Progenitor cell of endocrine pancreas (in vitro differentiated cells): Measurements from ENCODE around the gene ZNF445. TPM values are rescaled to one million over a fixed set of nuclear protein-coding genes. Genes with fewer than 3 reads are reported as not detected.

Source experiments
- DNase-seq: peaks from one replicate; pipeline ENCODE4 v3.0.0; 2021; ENCODE audit warnings: low spot score; ENCODE audit not compliant: unreplicated experiment
- H3K27ac Mint-ChIP-seq: 2 replicates; pipeline ENCODE4 v1.8.0; 2021; ENCODE audit warnings: mild to moderate bottlenecking, moderate library complexity, mixed read lengths
- H3K27me3 Mint-ChIP-seq: 2 replicates; pipeline ENCODE4 v1.8.0; 2021; ENCODE audit warnings: mixed read lengths
- H3K36me3 Mint-ChIP-seq: 2 replicates; pipeline ENCODE4 v1.8.0; 2022; ENCODE audit warnings: mixed read lengths; ENCODE audit not compliant: insufficient read depth
- H3K4me1 Mint-ChIP-seq: 2 replicates; pipeline ENCODE4 v1.8.0; 2021; ENCODE audit warnings: low read depth, mixed read lengths
- H3K4me3 Mint-ChIP-seq: 2 replicates; pipeline ENCODE4 v1.8.0; 2021; ENCODE audit warnings: low read depth, mild to moderate bottlenecking, moderate library complexity, mixed read lengths
- H3K9me3 Mint-ChIP-seq: 2 replicates; pipeline ENCODE4 v1.8.0; 2021; ENCODE audit warnings: low read depth, mixed read lengths
- CTCF ChIP-seq: fragments of 200-600 bp; sonication (generic); IDR thresholded peaks from one replicate; pipeline ENCODE4 v1.5.0; 2021; ENCODE audit warnings: antibody characterized with exemption, mild to moderate bottlenecking; ENCODE audit not compliant: unreplicated experiment
- total RNA-seq: library from RNA; stranded (reverse); gene quantifications from 2 replicates; pipeline ENCODE4 v1.2.1, GENCODE V29; 2021

ZNF445 gene
- total RNA-seq, 1 donor from 2014 or later = 64.0 TPM

GRCh38 chr3:44499149-44499898 is 21.9 kb upstream of the ZNF445 start:
- H3K27me3 Mint-ChIP-seq = no peaks in the 10 kb centered on the region
- H3K4me1 Mint-ChIP-seq = no peaks in the 10 kb centered on the region
- DNase-seq = no peak
- peaks cover 49% of the 10 kb centered on the region for H3K9me3 Mint-ChIP-seq
- peaks cover 78% of the 10 kb centered on the region for H3K36me3 Mint-ChIP-seq
- H3K4me3 Mint-ChIP-seq = no peak overlapping the region
- no peak overlapping the region for H3K27ac Mint-ChIP-seq
- TF ChIP-seq CTCF = no peak

- Mint-ChIP-seq H3K9me3 (peaks cover 33% of the 10 kb centered on the region), H3K27me3 (no peaks in the 10 kb centered on the region), H3K4me1 (no peaks in the 10 kb centered on the region), H3K27ac (no peak overlapping the region), H3K4me3 (no peak overlapping the region), H3K36me3 (peaks cover 70% of the 10 kb centered on the region)
- DNase-seq = no peak
- no peak for TF ChIP-seq CTCF
Observed at GRCh38 chr3:44495636-44496415, 18.4 kb upstream of the ZNF445 start.

GRCh38 chr3:44492496-44492895 is 15.0 kb upstream of the ZNF445 start:
- H3K36me3 Mint-ChIP-seq = peaks cover 57% of the 10 kb centered on the region
- H3K27me3 Mint-ChIP-seq = no peaks in the 10 kb centered on the region
- no peak overlapping the region for H3K27ac Mint-ChIP-seq
- no peaks in the 10 kb centered on the region for H3K4me1 Mint-ChIP-seq
- no peak overlapping the region for H3K4me3 Mint-ChIP-seq
- TF ChIP-seq CTCF = no peak
- DNase-seq = no peak
- H3K9me3 Mint-ChIP-seq = peaks cover 15% of the 10 kb centered on the region

- TF ChIP-seq CTCF = no peak
- H3K27me3 Mint-ChIP-seq = no peaks in the 10 kb centered on the region
- no peak overlapping the region for H3K27ac Mint-ChIP-seq
- peaks cover 16% of the 10 kb centered on the region for H3K4me1 Mint-ChIP-seq
- H3K36me3 Mint-ChIP-seq = peaks cover 9% of the 10 kb centered on the region
- H3K9me3 Mint-ChIP-seq = peaks cover 12% of the 10 kb centered on the region
- no peak overlapping the region for H3K4me3 Mint-ChIP-seq
- DNase-seq = no peak
Observed at GRCh38 chr3:44482721-44483120, 5.3 kb upstream of the ZNF445 start.

GRCh38 chr3:44478606-44479094 is 1.2 kb upstream of the ZNF445 start:
- no peak for DNase-seq
- Mint-ChIP-seq H3K27me3 (no peaks in the 10 kb centered on the region), H3K36me3 (peaks cover 1% of the 10 kb centered on the region), H3K4me3 (peak overlapping the region; percentile 93), H3K4me1 (peaks cover 35% of the 10 kb centered on the region), H3K27ac (peak overlapping the region; percentile 97), H3K9me3 (no peaks in the 10 kb centered on the region)
- TF ChIP-seq CTCF = no peak
